WTC11 (cell line): ENCODE results near the gene STK24. TPM values are rescaled to one million over a fixed set of nuclear protein-coding genes. Genes with fewer than 3 reads are reported as not detected.

ENCODE experiments used
- ATAC-seq: fragments of 200-7000 bp; cut with Tn5 transposase; 2 replicates; pipeline ENCODE4 v1.10.0; 2021; ENCODE audit warnings: mild to moderate bottlenecking, moderate library complexity
- CTCF ChIA-PET: fragments of 300-600 bp; sonication (Branson Sonifier 250); formaldehyde crosslinking; loops from one replicate; lab custom pipeline; 2021; ENCODE audit warnings: antibody characterized with exemption; lab: Charles Lee
- POLR2A ChIA-PET: fragments of 350-600 bp; sonication (Branson Sonifier 250); formaldehyde crosslinking; loops from one replicate; lab custom pipeline; 2021; ENCODE audit warnings: antibody characterized with exemption; lab: Charles Lee
- DNase-seq: peaks from one replicate; pipeline ENCODE4 v3.0.0; 2021; ENCODE audit warnings: low spot score
- H3K27ac Mint-ChIP-seq: 2 replicates; pipeline ENCODE4 v1.8.0; 2021; ENCODE audit warnings: mixed read lengths
- H3K27me3 Mint-ChIP-seq: 2 replicates; pipeline ENCODE4 v1.8.0; 2021; ENCODE audit warnings: low read depth, mild to moderate bottlenecking, moderate library complexity, mixed read lengths
- H3K36me3 Mint-ChIP-seq: 2 replicates; pipeline ENCODE4 v1.8.0; 2021; ENCODE audit warnings: mixed read lengths
- H3K4me1 Mint-ChIP-seq: 2 replicates; pipeline ENCODE4 v1.8.0; 2022; ENCODE audit warnings: mixed read lengths
- H3K4me3 Mint-ChIP-seq: 2 replicates; pipeline ENCODE4 v1.8.0; 2021; ENCODE audit warnings: mild to moderate bottlenecking, moderate library complexity, mixed read lengths
- H3K9me3 Mint-ChIP-seq: 2 replicates; pipeline ENCODE4 v1.8.0; 2021; ENCODE audit warnings: mixed read lengths
- CBFB ChIP-seq: sonication (generic); formaldehyde crosslinking; IDR thresholded peaks from 2 replicates; pipeline ENCODE4 v1.8.1; 2022; ENCODE audit warnings: mild to moderate bottlenecking, low read depth, missing genetic modification reagents
- ETV6 ChIP-seq: sonication (generic); formaldehyde crosslinking; IDR thresholded peaks from 2 replicates; pipeline ENCODE4 v1.8.1; 2022; ENCODE audit warnings: mild to moderate bottlenecking, missing genetic modification reagents
- NFATC4 ChIP-seq: fragments of 250-450 bp; sonication (Bioruptor Pico); IDR thresholded peaks from 2 replicates; pipeline ENCODE4 v1.9.0; 2021; ENCODE audit warnings: mild to moderate bottlenecking
- STAT6 ChIP-seq: sonication (generic); formaldehyde crosslinking; conservative IDR thresholded peaks from 2 replicates; pipeline ENCODE4 v1.8.1; 2023; ENCODE audit warnings: mild to moderate bottlenecking, low read depth, missing genetic modification reagents, moderate library complexity
- USF2 ChIP-seq: sonication (generic); formaldehyde crosslinking; IDR thresholded peaks from 2 replicates; pipeline ENCODE4 v1.8.1; 2023; ENCODE audit warnings: mild to moderate bottlenecking, missing genetic modification reagents, moderate library complexity
- ZBTB43 ChIP-seq: sonication (generic); formaldehyde crosslinking; IDR thresholded peaks from 2 replicates; pipeline ENCODE4 v1.8.1; 2023; ENCODE audit warnings: mild to moderate bottlenecking, missing genetic modification reagents
- ZNF263 ChIP-seq: sonication (generic); formaldehyde crosslinking; IDR thresholded peaks from 2 replicates; pipeline ENCODE4 v1.8.1; 2022; ENCODE audit warnings: low read depth, mild to moderate bottlenecking, moderate library complexity, missing genetic modification reagents
- ZNF512 ChIP-seq: sonication (generic); formaldehyde crosslinking; IDR thresholded peaks from 2 replicates; pipeline ENCODE4 v1.8.1; 2022; ENCODE audit warnings: missing genetic modification reagents, borderline replicate concordance
- total RNA-seq: library from RNA; stranded (reverse); gene quantifications from 3 replicates; pipeline ENCODE4 v1.2.3, GENCODE V29; 2021

STK24 gene
- total RNA-seq, 1 experiment from 2014 or later: 138 TPM

- Mint-ChIP-seq H3K4me3 (no peak overlapping the region), H3K9me3 (no peaks in the 10 kb centered on the region), H3K27ac (no peak overlapping the region), H3K4me1 (peaks cover 17% of the 10 kb centered on the region), H3K27me3 (no peaks in the 10 kb centered on the region), H3K36me3 (no peaks in the 10 kb centered on the region; the same call in 1 of the 2 replicates)
- DNase-seq (no peak), ATAC-seq (no peak)
- TF ChIP-seq ZNF263 (CRISPR knock-in tag) (no peak), ETV6 (CRISPR knock-in tag) (no peak), NFATC4 (CRISPR knock-in tag) (no peak), STAT6 (CRISPR knock-in tag) (no peak), CBFB (CRISPR knock-in tag) (no peak), USF2 (CRISPR knock-in tag) (no peak), ZNF512 (CRISPR knock-in tag) (no peak), ZBTB43 (CRISPR knock-in tag) (no peak)
- POLR2A ChIA-PET: no interaction called here
- CTCF ChIA-PET: no interaction called here
These were observed 180.7 kb downstream of the STK24 start for GRCh38 chr13:98396071-98396710.

Other genes with a start within 250 kb of the STK24 start
- gene SLC15A1, start 175.6 kb upstream of the STK24 start, total RNA-seq: 2.3 to 3.0 TPM (median 2.8 TPM) in 3 replicates